Measurements from ENCODE around the gene SNAP47.

SNAP47 gene

GRCh38 chr1:227815468-227816409 is 80.5 kb downstream of the SNAP47 start, which contains the start of gene PRSS38:
Gene PRSS38, plus strand, starts transcription at chr1:227815675. Its CDS starts 42 bp downstream, at chr1:227815717.
- Histone ChIP-seq H3K27me3 (ENCODE audit: control insufficient read depth, insufficient read depth, low read length) (no peaks in the 10 kb centered on the region), H3K9me3 (ENCODE audit: control insufficient read depth, insufficient read depth, low read length) (peaks cover 47% of the 10 kb centered on the region), H3K9ac (ENCODE audit: low read depth, low read length) (no peak within 1 kb of the TSS), H3K4me3 (ENCODE audit: low read depth, low read length) (no peak within 1 kb of the TSS; the same call in 1 of the 2 replicates), H3K36me3 (ENCODE audit: control insufficient read depth, insufficient read depth, low read length) (no peaks in the 10 kb centered on the region), H3K27ac (ENCODE audit: low read depth, low read length) (no peak within 1 kb of the TSS), H3K4me1 (ENCODE audit: control insufficient read depth, insufficient read depth, low read length) (no peaks in the 10 kb centered on the region)

GRCh38 chr1:227816750-227817446 is 81.7 kb downstream of the SNAP47 start:
- no peaks in the 10 kb centered on the region for H3K36me3 ChIP-seq (ENCODE audit: control insufficient read depth, insufficient read depth, low read length)
- H3K4me1 ChIP-seq (ENCODE audit: control insufficient read depth, insufficient read depth, low read length), result no peaks in the 10 kb centered on the region
- H3K27me3 ChIP-seq (ENCODE audit: control insufficient read depth, insufficient read depth, low read length), result no peaks in the 10 kb centered on the region
- H3K9ac ChIP-seq (ENCODE audit: low read depth, low read length), result no peak overlapping the region
- peaks cover 42% of the 10 kb centered on the region for H3K9me3 ChIP-seq (ENCODE audit: control insufficient read depth, insufficient read depth, low read length)
- no peak overlapping the region for H3K4me3 ChIP-seq (ENCODE audit: low read depth, low read length)
- H3K27ac ChIP-seq (ENCODE audit: low read depth, low read length), result no peak overlapping the region

GRCh38 chr1:227823537-227823936 is 88.3 kb downstream of the SNAP47 start:
- Histone ChIP-seq H3K27ac (ENCODE audit: low read depth, low read length) (no peak overlapping the region), H3K9ac (ENCODE audit: low read depth, low read length) (no peak overlapping the region), H3K36me3 (ENCODE audit: control insufficient read depth, insufficient read depth, low read length) (no peaks in the 10 kb centered on the region), H3K9me3 (ENCODE audit: control insufficient read depth, insufficient read depth, low read length) (peaks cover 4% of the 10 kb centered on the region; the same call in 1 of the 2 replicates), H3K4me1 (ENCODE audit: control insufficient read depth, insufficient read depth, low read length) (no peaks in the 10 kb centered on the region), H3K27me3 (ENCODE audit: control insufficient read depth, insufficient read depth, low read length) (no peaks in the 10 kb centered on the region), H3K4me3 (ENCODE audit: low read depth, low read length) (no peak overlapping the region)

GRCh38 chr1:227824204-227824603 is 89.0 kb downstream of the SNAP47 start:
- Histone ChIP-seq H3K4me1 (ENCODE audit: control insufficient read depth, insufficient read depth, low read length) (no peaks in the 10 kb centered on the region), H3K27ac (ENCODE audit: low read depth, low read length) (no peak overlapping the region), H3K36me3 (ENCODE audit: control insufficient read depth, insufficient read depth, low read length) (no peaks in the 10 kb centered on the region), H3K9ac (ENCODE audit: low read depth, low read length) (no peak overlapping the region), H3K4me3 (ENCODE audit: low read depth, low read length) (no peak overlapping the region), H3K9me3 (ENCODE audit: control insufficient read depth, insufficient read depth, low read length) (peaks cover 4% of the 10 kb centered on the region; the same call in 1 of the 2 replicates), H3K27me3 (ENCODE audit: control insufficient read depth, insufficient read depth, low read length) (no peaks in the 10 kb centered on the region)

GRCh38 chr1:227828786-227829185 is 93.6 kb downstream of the SNAP47 start:
- Histone ChIP-seq H3K9ac (ENCODE audit: low read depth, low read length) (no peak overlapping the region), H3K27ac (ENCODE audit: low read depth, low read length) (no peak overlapping the region), H3K4me3 (ENCODE audit: low read depth, low read length) (no peak overlapping the region), H3K9me3 (ENCODE audit: control insufficient read depth, insufficient read depth, low read length) (0 out of 2 replicates have a peak, but pooled peaks cover 4% of the 10 kb centered on the region), H3K36me3 (ENCODE audit: control insufficient read depth, insufficient read depth, low read length) (no peaks in the 10 kb centered on the region), H3K4me1 (ENCODE audit: control insufficient read depth, insufficient read depth, low read length) (no peaks in the 10 kb centered on the region), H3K27me3 (ENCODE audit: control insufficient read depth, insufficient read depth, low read length) (no peaks in the 10 kb centered on the region)
